Endometrial microvascular endothelial cells (primary cell): ENCODE data around the gene SPAG5. TPM values are rescaled to one million over a fixed set of nuclear protein-coding genes. Genes with fewer than 3 reads are reported as not detected.

Experiments used
- in situ Hi-C: cut with HindIII; loops from 2 replicates; pipeline ENCODE4 v1.10.0; 2017; ENCODE audit warnings: low sequenced_read_pairs, low pct_unique_long_range_greater_than_20kb; ENCODE audit errors: inconsistent ontology term
- total RNA-seq: library from RNA; depleted of rRNA; stranded (reverse); fragments of >200 nt; gene quantifications from one replicate; pipeline ENCODE4 v1.2.3, GENCODE V29; 2015; ENCODE audit errors: inconsistent ontology term

Gene SPAG5
- 63.3 TPM for total RNA-seq

DNA sequence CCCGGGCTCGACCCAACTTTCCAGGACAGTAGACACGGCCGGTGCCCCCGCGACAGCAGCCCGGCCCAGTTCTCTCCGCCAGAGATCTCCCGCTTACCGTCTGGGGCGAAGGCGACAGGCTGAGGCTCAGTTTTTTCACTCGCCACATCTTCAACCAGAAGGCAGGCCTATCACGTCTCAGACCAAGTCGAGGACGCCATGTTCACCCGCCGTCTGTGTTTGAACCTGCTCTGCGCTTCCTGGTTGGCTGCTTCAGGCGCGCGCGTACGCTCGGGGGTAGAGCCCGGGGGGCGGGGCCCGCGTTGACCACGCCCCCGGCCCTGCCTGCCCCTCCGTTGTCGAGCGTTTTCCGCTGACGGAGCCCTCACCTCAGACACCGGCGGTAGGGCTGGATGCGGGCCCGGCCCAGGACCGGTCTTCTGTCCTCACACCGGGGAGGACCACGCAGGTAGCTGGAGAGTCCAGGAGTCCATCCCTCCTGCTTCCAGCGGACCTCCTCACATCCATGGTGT is at the start of gene SPAG5:
TSS of gene SPAG5 (minus strand) at position 227 of the 512 bp plus-strand sequence. CDS start at position 148, 79 bp downstream.
- in situ Hi-C loops, result no loop called here

- in situ Hi-C loops, result no loop called here
Measured at GRCh38 chr17:28646039-28646754, 47.4 kb upstream of the SPAG5 start.

- in situ Hi-C loops, result no loop called here
Measured at GRCh38 chr17:28645576-28645939, 46.7 kb upstream of the SPAG5 start.

DNA sequence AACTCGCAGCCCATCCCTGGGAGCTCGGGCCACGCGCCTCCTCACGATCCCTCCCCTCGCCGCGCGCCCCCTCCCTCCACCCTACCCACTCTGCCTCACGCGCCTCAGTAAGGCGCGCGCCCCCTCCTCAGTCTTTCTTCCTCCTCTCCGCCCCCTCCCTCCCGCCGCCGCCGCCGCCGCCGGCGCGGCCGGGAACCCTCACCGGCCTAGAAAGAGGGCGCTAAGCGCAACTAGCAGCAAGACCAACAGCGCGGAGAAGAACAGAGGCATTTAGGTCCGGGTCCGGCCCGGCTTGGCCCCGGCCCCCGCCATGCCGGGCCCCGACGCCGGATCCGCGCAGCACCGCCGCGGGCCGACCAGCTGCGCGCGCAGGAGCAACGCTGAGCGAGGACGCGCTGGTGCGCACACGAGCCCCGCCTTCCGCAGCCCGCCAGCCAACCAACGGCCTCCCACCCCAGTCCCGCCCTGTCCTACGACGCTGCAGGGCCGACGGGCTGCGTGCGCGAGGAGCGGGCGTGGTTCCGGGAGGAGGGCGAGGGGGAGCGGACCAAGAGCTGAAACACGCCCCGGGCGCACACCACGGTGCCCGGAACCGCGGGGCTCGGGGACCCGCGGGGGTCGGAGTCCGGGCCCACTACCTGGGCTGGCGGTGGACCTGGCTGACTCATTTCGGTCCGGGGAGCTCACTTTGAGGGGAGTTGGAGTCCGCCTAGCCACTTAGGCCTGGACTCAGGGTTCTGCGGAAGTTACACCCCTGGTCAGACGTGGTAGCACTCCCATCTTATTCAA is 46.2 kb upstream of the SPAG5 start, which contains the start of gene BLTP2:
TSS of gene BLTP2 (minus strand) at position 372 of the 789 bp plus-strand sequence. CDS start at position 270, 102 bp downstream.
- in situ Hi-C loops, result no loop called here

- in situ Hi-C loops, result no loop called here
Measured at GRCh38 chr17:28643983-28644786, 45.4 kb upstream of the SPAG5 start.

- in situ Hi-C loops, result no loop called here
Measured at GRCh38 chr17:28641579-28641978, 42.8 kb upstream of the SPAG5 start.

DNA sequence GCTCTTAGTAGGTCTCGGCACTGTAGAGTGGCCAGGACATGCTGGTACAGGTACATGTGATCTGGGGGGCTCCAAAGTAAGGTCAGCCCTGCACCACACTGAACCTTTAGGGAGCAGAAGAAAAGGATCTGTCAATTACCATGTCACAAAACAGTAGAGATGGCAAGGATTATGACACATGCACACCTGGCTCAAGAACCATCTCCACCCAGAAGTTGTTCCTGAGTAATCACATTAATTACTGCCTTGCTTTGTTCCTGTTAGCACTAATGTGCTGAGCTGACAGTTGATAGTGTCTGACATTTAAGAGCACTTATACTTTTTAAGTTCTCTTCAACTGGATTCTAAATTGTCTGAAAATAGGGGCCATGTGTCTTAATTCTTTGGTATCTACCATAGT is 36.7 kb upstream of the SPAG5 start:
- in situ Hi-C loops, result no loop called here

GRCh38 chr17:28634206-28634865 is 35.5 kb upstream of the SPAG5 start:
- in situ Hi-C loops, result no loop called here

DNA sequence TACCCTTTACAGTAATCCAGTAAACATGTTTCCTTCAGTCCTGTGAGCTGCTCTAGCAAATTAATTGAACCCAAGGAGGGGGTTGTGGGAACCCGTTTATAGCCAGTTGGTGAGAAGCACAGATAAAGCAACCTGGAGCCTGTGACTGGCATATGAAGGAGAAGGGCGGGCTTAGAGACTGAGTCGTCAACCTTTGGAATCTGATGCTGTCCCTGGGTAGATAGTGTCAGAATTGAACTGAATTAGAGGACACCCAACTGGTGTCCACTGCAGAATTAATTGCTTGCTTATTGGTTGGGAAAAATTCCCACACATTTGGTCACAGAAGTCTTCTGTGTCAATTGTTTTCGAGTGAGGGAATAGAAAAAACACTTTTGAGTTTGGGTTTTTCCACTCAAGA is 28.0 kb upstream of the SPAG5 start:
- in situ Hi-C loops, result no loop called here

- in situ Hi-C loops, result no loop called here
Measured at GRCh38 chr17:28624148-28624547, 25.3 kb upstream of the SPAG5 start.

DNA sequence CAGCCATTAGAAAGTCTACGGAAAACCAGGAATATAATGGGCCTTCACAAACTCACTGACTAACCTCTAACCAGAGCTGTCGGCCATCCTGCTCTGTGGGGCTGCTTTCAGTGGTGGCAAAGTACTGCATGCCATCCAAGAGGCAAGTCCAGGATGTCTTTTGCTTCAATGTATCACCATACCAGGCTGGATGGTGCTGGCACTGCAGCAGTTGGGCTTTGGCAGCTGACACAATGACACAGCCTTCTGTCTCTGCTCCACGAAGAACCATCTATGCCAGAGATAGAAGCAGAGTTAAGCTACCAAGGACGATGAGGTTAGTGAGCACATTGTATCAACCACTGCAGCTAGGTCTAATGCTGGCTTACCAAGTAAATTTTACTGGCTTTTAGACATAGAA is 24.9 kb upstream of the SPAG5 start:
- in situ Hi-C loops, result no loop called here

- in situ Hi-C loops, result no loop called here
Measured at GRCh38 chr17:28622186-28622585, 23.4 kb upstream of the SPAG5 start.

DNA sequence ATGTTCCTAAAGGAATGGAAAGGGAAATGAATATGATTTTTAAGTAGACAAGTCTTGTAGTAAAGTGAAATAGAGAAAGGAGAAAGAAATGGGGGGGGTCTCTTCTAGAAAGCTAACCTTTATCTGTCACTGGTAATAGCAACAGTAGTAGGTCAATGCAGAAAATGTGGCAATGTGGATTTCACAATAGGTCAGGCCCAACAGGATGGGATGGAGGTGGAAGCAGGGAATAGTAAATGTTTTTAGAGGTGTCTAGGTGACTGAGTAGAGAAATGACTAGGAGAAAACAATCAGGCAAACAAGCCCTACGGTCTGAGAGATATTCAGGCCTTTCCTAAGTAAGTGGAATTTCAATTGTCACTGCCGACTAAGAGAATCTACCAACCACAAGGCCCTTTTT is 21.2 kb upstream of the SPAG5 start:
- in situ Hi-C loops, result no loop called here

DNA sequence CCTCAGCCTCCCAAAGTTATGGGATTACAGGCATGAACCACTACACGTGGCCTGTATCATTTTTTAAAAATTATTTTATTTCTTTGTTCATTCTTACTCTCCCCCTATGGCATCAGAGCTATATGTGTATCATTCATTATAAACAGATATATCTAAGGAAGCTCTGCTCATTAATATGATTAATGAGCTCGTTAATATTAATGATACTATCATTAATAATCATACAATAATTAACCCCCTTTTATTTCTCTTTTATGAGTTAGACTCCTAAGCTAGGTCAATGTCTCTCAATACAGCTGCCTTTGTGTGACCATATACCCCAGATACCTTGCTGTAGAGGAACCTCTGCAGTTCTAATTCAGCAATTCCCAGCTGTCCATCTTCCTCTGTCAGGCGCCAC is 19.6 kb upstream of the SPAG5 start:
- in situ Hi-C loops, result no loop called here

GRCh38 chr17:28616281-28616680 is 17.5 kb upstream of the SPAG5 start:
- in situ Hi-C loops, result no loop called here

DNA sequence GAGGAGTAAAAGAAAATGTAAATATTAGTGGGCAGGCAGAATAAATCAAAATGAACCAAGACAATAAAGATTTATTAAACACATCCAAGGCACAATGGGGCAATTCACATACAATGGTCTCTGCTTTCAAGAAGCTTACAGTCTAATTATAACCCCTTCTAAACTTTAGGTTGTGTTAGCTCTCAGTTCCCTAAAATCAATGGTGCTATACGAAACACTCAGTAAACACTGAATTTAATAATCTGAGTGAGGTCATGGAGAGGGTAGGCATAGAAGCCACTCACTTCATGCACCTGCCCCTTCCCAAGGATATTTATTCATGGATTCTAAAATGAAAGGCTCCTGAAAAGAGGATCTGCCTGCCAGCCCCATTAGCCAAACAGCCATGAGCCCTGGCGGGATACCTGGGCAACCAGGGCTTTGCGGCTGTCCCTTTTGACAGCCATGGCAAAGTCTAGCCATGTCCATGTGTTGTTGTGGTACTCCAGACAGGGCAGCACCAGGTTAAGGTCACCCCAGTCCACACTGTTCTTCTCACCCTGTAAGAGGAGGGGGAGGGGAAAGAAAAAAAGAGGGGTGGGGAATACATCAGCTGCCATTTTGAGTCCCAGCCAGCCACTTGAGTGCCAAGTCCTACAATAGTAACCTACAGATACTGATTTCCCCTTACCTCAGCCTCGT is 16.6 kb upstream of the SPAG5 start:
- in situ Hi-C loops, result no loop called here

- in situ Hi-C loops, result no loop called here
Measured at GRCh38 chr17:28613931-28614381, 15.1 kb upstream of the SPAG5 start, which contains the start of gene RSKR. Gene RSKR (minus strand): TSS chr17:28614185. CDS start chr17:28614161, 24 bp downstream.
